H9 (cell line): ENCODE data around the gene TMEM229B. TPM values are rescaled to one million over a fixed set of nuclear protein-coding genes. Genes with fewer than 3 reads are reported as not detected.

ENCODE experiments used
- DNase-seq: peaks from one replicate; pipeline ENCODE4 v3.0.0-alpha.2; 2017
- H2AFZ ChIP-seq: one replicate; pipeline ENCODE4 v1.6.1; 2013; ENCODE audit warnings: mild to moderate bottlenecking, low read length, control low read depth, moderate library complexity
- H2AK5ac ChIP-seq: 2 replicates; pipeline ENCODE4 v1.6.1; 2013; ENCODE audit warnings: low read length, control low read depth, mixed read lengths; ENCODE audit not compliant: insufficient read length
- H2BK120ac ChIP-seq: one replicate; pipeline ENCODE4 v1.6.1; 2013; ENCODE audit warnings: low read depth, mild to moderate bottlenecking, low read length, control low read depth, inconsistent platforms; ENCODE audit not compliant: poor library complexity, severe bottlenecking
- H2BK12ac ChIP-seq: 2 replicates; pipeline ENCODE4 v1.6.1; 2013; ENCODE audit warnings: low read length, control low read depth, mixed read lengths, low read depth; ENCODE audit not compliant: insufficient read length
- H2BK15ac ChIP-seq: 2 replicates; pipeline ENCODE4 v1.6.1; 2013; ENCODE audit warnings: low read depth, low read length, control low read depth
- H2BK20ac ChIP-seq: one replicate; pipeline ENCODE4 v1.6.1; 2013; ENCODE audit warnings: low read depth, mild to moderate bottlenecking, low read length, control low read depth, inconsistent platforms; ENCODE audit not compliant: poor library complexity, severe bottlenecking
- H2BK5ac ChIP-seq: 2 replicates; pipeline ENCODE4 v1.6.1; 2013; ENCODE audit warnings: low read length, control low read depth, mixed read lengths; ENCODE audit not compliant: insufficient read length
- H3K14ac ChIP-seq: 2 replicates; pipeline ENCODE4 v1.6.1; 2013; ENCODE audit warnings: low read length, control low read depth; ENCODE audit not compliant: insufficient read depth
- H3K18ac ChIP-seq: 2 replicates; pipeline ENCODE4 v1.6.1; 2013; ENCODE audit warnings: low read depth, mild to moderate bottlenecking, mixed read lengths, low read length, control low read depth; ENCODE audit not compliant: insufficient read length
- H3K23ac ChIP-seq: 2 replicates; pipeline ENCODE4 v1.6.1; 2013; ENCODE audit warnings: low read length, control low read depth, mixed read lengths, low read depth; ENCODE audit not compliant: insufficient read length
- H3K23me2 ChIP-seq: 2 replicates; pipeline ENCODE4 v1.6.1; 2013; ENCODE audit warnings: low read depth, mild to moderate bottlenecking, mixed read lengths, low read length, control low read depth; ENCODE audit not compliant: insufficient read length, poor library complexity, severe bottlenecking
- H3K27ac ChIP-seq: 2 replicates; pipeline ENCODE4 v1.5.1; 2013; ENCODE audit warnings: low read length, control low read depth, mixed read lengths, low read depth; ENCODE audit not compliant: insufficient read length
- H3K27me3 ChIP-seq: 2 replicates; pipeline ENCODE4 v1.6.1; 2013; ENCODE audit warnings: low read length, control low read depth, inconsistent platforms; ENCODE audit not compliant: insufficient read depth
- H3K4ac ChIP-seq: 2 replicates; pipeline ENCODE4 v1.6.1; 2013; ENCODE audit warnings: low read depth, mild to moderate bottlenecking, control low read depth, inconsistent platforms, low read length, moderate library complexity
- H3K4me1 ChIP-seq: 2 replicates; pipeline ENCODE4 v1.6.1; 2013; ENCODE audit warnings: low read length, control low read depth, inconsistent platforms; ENCODE audit not compliant: insufficient read depth
- H3K4me2 ChIP-seq: 2 replicates; pipeline ENCODE4 v1.6.1; 2013; ENCODE audit warnings: low read length, control low read depth, mixed read lengths; ENCODE audit not compliant: insufficient read length, insufficient read depth
- H3K56ac ChIP-seq: 2 replicates; pipeline ENCODE4 v1.6.1; 2013; ENCODE audit warnings: low read depth, mild to moderate bottlenecking, mixed read lengths, low read length, control low read depth; ENCODE audit not compliant: insufficient read length
- H3K79me1 ChIP-seq: 2 replicates; pipeline ENCODE4 v1.6.1; 2013; ENCODE audit warnings: low read depth, mild to moderate bottlenecking, moderate library complexity, low read length, control low read depth, inconsistent platforms; ENCODE audit not compliant: insufficient read depth, poor library complexity, severe bottlenecking
- H3K79me2 ChIP-seq: 2 replicates; pipeline ENCODE4 v1.6.1; 2013; ENCODE audit warnings: low read length, control low read depth, inconsistent platforms; ENCODE audit not compliant: insufficient read depth
- H3K9ac ChIP-seq: 2 replicates; pipeline ENCODE4 v1.6.1; 2013; ENCODE audit warnings: low read length, control low read depth, mixed read lengths; ENCODE audit not compliant: insufficient read length; ENCODE audit errors: extremely low read depth
- H3K9me3 ChIP-seq: one replicate; pipeline ENCODE4 v1.6.1; 2013; ENCODE audit warnings: low read depth, low read length, inconsistent platforms; ENCODE audit not compliant: control insufficient read depth
- H3T11ph ChIP-seq: one replicate; pipeline ENCODE4 v1.6.1; 2013; ENCODE audit warnings: mild to moderate bottlenecking, low read length, control low read depth, inconsistent platforms
- H4K20me1 ChIP-seq: one replicate; pipeline ENCODE4 v1.6.1; 2013; ENCODE audit not compliant: control insufficient read depth, insufficient read length, insufficient read depth
- H4K5ac ChIP-seq: 2 replicates; pipeline ENCODE4 v1.6.1; 2013; ENCODE audit warnings: low read depth, mild to moderate bottlenecking, mixed read lengths, low read length, control low read depth; ENCODE audit not compliant: insufficient read length
- H4K8ac ChIP-seq: replicated peaks from 2 replicates; pipeline ENCODE4 v1.6.1; 2013; ENCODE audit warnings: low read length, control low read depth, mixed read lengths, low read depth; ENCODE audit not compliant: insufficient read length
- H4K91ac ChIP-seq: 2 replicates; pipeline ENCODE4 v1.6.1; 2013; ENCODE audit warnings: low read depth, mild to moderate bottlenecking, moderate library complexity, mixed read lengths, low read length, control low read depth; ENCODE audit not compliant: insufficient read length
- H3K27ac Mint-ChIP-seq, 3 experiments: 2 replicates in 2 of 3; 3 replicates in 1 of 3; pipeline ENCODE4 v1.8.0; 2020 to 2021; ENCODE audit warnings: mixed read lengths in 3 of 3, mild to moderate bottlenecking in 1 of 3, moderate library complexity in 1 of 3
- H3K27me3 Mint-ChIP-seq: 2 replicates; pipeline ENCODE4 v1.8.0; 2021; ENCODE audit warnings: low read depth, mild to moderate bottlenecking, moderate library complexity, mixed read lengths
- H3K36me3 Mint-ChIP-seq, 3 experiments: 2 replicates in 2 of 3; 3 replicates in 1 of 3; pipeline ENCODE4 v1.8.0; 2020 to 2021; ENCODE audit warnings: low read depth in 3 of 3, mixed read lengths in 3 of 3; ENCODE audit not compliant: insufficient read depth in 1 of 3
- H3K4me1 Mint-ChIP-seq, 2 experiments: 2 replicates each; pipeline ENCODE4 v1.8.0; 2020; ENCODE audit warnings: mixed read lengths in 2 of 2
- H3K4me3 Mint-ChIP-seq, 2 experiments: 2 replicates in 1 of 2; 3 replicates in 1 of 2; pipeline ENCODE4 v1.8.0; 2020 to 2021; ENCODE audit warnings: mild to moderate bottlenecking in 2 of 2, mixed read lengths in 2 of 2, moderate library complexity in 1 of 2
- H3K9me3 Mint-ChIP-seq, 2 experiments: 2 replicates in 1 of 2; 3 replicates in 1 of 2; pipeline ENCODE4 v1.8.0; 2020; ENCODE audit warnings: mild to moderate bottlenecking in 2 of 2, mixed read lengths in 2 of 2, moderate library complexity in 1 of 2
- WGBS: extraction: QIAGEN DNeasy Blood & Tissue Kit; methylation state at CpG from one replicate; pipeline ENCODE4 v1.1.7; 2013; ENCODE audit warnings: missing lambda C conversion rate, low lambda C conversion rate, mixed read lengths; ENCODE audit not compliant: insufficient read length; ENCODE audit errors: extremely low coverage; 5-methylcytosine and 5-hydroxymethylcytosine counted together
- total RNA-seq: library from RNA; stranded (reverse); gene quantifications from 2 replicates; pipeline ENCODE4 v1.2.1, GENCODE V29; 2021
- TF ChIP-seq, protein P1 (sequence below): fragments of 200-600 bp; sonication (generic); conservative IDR thresholded peaks from 3 replicates; pipeline ENCODE4 v1.8.0; 2021; ENCODE audit warnings: antibody characterized with exemption, mild to moderate bottlenecking

TMEM229B gene
- total RNA-seq, 1 experiment from 2014 or later = 0.24 TPM

- no peak overlapping the region for H4K91ac ChIP-seq
- H2BK5ac ChIP-seq = no peak overlapping the region
- no peaks in the 10 kb centered on the region; the same call in 1 of the 2 replicates for H3K27me3 ChIP-seq
- H3K9me3 ChIP-seq = no peaks in the 10 kb centered on the region
- TF ChIP-seq, protein P1, sequence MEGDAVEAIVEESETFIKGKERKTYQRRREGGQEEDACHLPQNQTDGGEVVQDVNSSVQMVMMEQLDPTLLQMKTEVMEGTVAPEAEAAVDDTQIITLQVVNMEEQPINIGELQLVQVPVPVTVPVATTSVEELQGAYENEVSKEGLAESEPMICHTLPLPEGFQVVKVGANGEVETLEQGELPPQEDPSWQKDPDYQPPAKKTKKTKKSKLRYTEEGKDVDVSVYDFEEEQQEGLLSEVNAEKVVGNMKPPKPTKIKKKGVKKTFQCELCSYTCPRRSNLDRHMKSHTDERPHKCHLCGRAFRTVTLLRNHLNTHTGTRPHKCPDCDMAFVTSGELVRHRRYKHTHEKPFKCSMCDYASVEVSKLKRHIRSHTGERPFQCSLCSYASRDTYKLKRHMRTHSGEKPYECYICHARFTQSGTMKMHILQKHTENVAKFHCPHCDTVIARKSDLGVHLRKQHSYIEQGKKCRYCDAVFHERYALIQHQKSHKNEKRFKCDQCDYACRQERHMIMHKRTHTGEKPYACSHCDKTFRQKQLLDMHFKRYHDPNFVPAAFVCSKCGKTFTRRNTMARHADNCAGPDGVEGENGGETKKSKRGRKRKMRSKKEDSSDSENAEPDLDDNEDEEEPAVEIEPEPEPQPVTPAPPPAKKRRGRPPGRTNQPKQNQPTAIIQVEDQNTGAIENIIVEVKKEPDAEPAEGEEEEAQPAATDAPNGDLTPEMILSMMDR = no peak
- no peak overlapping the region for H3K14ac ChIP-seq
- Mint-ChIP-seq H3K27me3 (peaks cover 40% of the 10 kb centered on the region), H3K36me3 (no peaks in the 10 kb centered on the region), H3K4me1 (peaks cover 3 to 8% of the 10 kb centered on the region in 2 experiments), H3K27ac (no peak overlapping the region), H3K9me3 (no peaks in the 10 kb centered on the region), H3K4me3 (no peak overlapping the region)
- DNase-seq = no peak
- WGBS = no CpG with 5 or more reads among the region's 2 CpGs
- no peaks in the 10 kb centered on the region for H3K4me1 ChIP-seq
- H2BK12ac ChIP-seq = no peak overlapping the region
- H3K56ac ChIP-seq = no peak overlapping the region
- no peak overlapping the region for H3K18ac ChIP-seq
- no peak overlapping the region for H2AK5ac ChIP-seq
- H2BK20ac ChIP-seq = no peak overlapping the region
- H3K9ac ChIP-seq = no peak overlapping the region
- no peak overlapping the region for H2BK15ac ChIP-seq
- no peak overlapping the region for H4K5ac ChIP-seq
- H2BK120ac ChIP-seq = no peak overlapping the region
- no peaks in the 10 kb centered on the region for H3K79me2 ChIP-seq
- no peak overlapping the region for H3K4me2 ChIP-seq
- no peaks in the 10 kb centered on the region for H4K20me1 ChIP-seq
- H3K79me1 ChIP-seq = no peaks in the 10 kb centered on the region
- H3K27ac ChIP-seq = no peak overlapping the region
- no peaks in the 10 kb centered on the region for H3K23me2 ChIP-seq
- no peak overlapping the region for H3T11ph ChIP-seq
- H2AFZ ChIP-seq = no peak overlapping the region
- H3K4ac ChIP-seq = no peak overlapping the region
- no peak overlapping the region for H4K8ac ChIP-seq
- no peak overlapping the region for H3K23ac ChIP-seq
Observed at GRCh38 chr14:67522270-67522669, 33.7 kb upstream of the TMEM229B start.
